Keratinocyte (primary cell): Measurements from ENCODE around the gene RNF151. TPM values are rescaled to one million over a fixed set of nuclear protein-coding genes. Genes with fewer than 3 reads are reported as not detected.
A peak's percentile ranks its signal among the peaks of the same experiment; 100 is the strongest.

Experiments used
- DNase-seq: peaks from one replicate; pipeline ENCODE4 v3.0.0-alpha.2; 2011; ENCODE audit warnings: low read depth, missing footprints, low spot score
- FAIRE-seq: peaks from 2 replicates; lab custom pipeline; 2011; peaks lifted over from hg19 to GRCh38; lab: Jason Lieb, UNC
- H2AFZ ChIP-seq: 2 replicates; pipeline ENCODE4 v1.6.0; 2012; ENCODE audit warnings: low read length, control low read depth, inconsistent platforms; ENCODE audit not compliant: control insufficient read depth
- H3K27ac ChIP-seq: 2 replicates; pipeline ENCODE4 v1.5.1; 2011; ENCODE audit warnings: low read length; ENCODE audit not compliant: control insufficient read depth, insufficient read depth
- H3K27me3 ChIP-seq: 3 replicates; pipeline ENCODE4 v1.6.0; 2011; ENCODE audit warnings: low read length; ENCODE audit not compliant: control insufficient read depth, insufficient read depth; ENCODE audit errors: extremely low read depth
- H3K36me3 ChIP-seq, 2 experiments: 2 replicates in 1 of 2; 3 replicates in 1 of 2; pipeline ENCODE4 v1.5.1; 2011; ENCODE audit warnings: low read length in 2 of 2, mild to moderate bottlenecking in 1 of 2; ENCODE audit not compliant: control insufficient read depth in 2 of 2, insufficient read depth in 2 of 2; ENCODE audit errors: extremely low read depth in 1 of 2
- H3K4me1 ChIP-seq: 3 replicates; pipeline ENCODE4 v1.5.1; 2011; ENCODE audit warnings: low read length; ENCODE audit not compliant: control insufficient read depth, insufficient read depth; ENCODE audit errors: extremely low read depth
- H3K4me2 ChIP-seq: 3 replicates; pipeline ENCODE4 v1.6.0; 2011; ENCODE audit warnings: low read depth, low read length; ENCODE audit not compliant: control insufficient read depth, insufficient read depth; ENCODE audit errors: extremely low read depth
- H3K4me3 ChIP-seq, 3 experiments: fragments of 200-600 bp in 1 of 3; sonication (generic) in 1 of 3; 2 replicates in 2 of 3; 3 replicates in 1 of 3; pipeline ENCODE4 v1.5.1; 2011 to 2016; ENCODE audit warnings: low read length in 3 of 3, mild to moderate bottlenecking in 3 of 3, control low read depth in 2 of 3, inconsistent platforms in 1 of 3, low read depth in 1 of 3, mixed read lengths in 1 of 3, mixed run types in 1 of 3, moderate library complexity in 1 of 3; ENCODE audit not compliant: control insufficient read depth in 2 of 3, insufficient read depth in 2 of 3; ENCODE audit errors: extremely low read depth in 1 of 3
- H3K79me2 ChIP-seq: 2 replicates; pipeline ENCODE4 v1.6.0; 2012; ENCODE audit warnings: low read length; ENCODE audit not compliant: control insufficient read depth, insufficient read depth
- H3K9ac ChIP-seq: 3 replicates; pipeline ENCODE4 v1.6.0; 2011; ENCODE audit warnings: low read length; ENCODE audit not compliant: control insufficient read depth, insufficient read depth; ENCODE audit errors: extremely low read depth
- H3K9me1 ChIP-seq: 3 replicates; pipeline ENCODE4 v1.6.0; 2011; ENCODE audit warnings: low read length; ENCODE audit not compliant: control insufficient read depth, insufficient read depth; ENCODE audit errors: extremely low read depth
- H3K9me3 ChIP-seq: 2 replicates; pipeline ENCODE4 v1.5.1; 2012; ENCODE audit warnings: low read depth, low read length; ENCODE audit not compliant: control insufficient read depth
- H4K20me1 ChIP-seq: 3 replicates; pipeline ENCODE4 v1.6.0; 2011; ENCODE audit warnings: low read length; ENCODE audit not compliant: control insufficient read depth, insufficient read depth; ENCODE audit errors: extremely low read depth
- EZH2 ChIP-seq: IDR thresholded peaks from one replicate; pipeline ENCODE4 v1.6.1; 2012; ENCODE audit warnings: inconsistent platforms, mild to moderate bottlenecking, low read length, moderate library complexity
- dilution Hi-C: fragments of 300-500 bp; cut with MboI; formaldehyde crosslinking; loops from one replicate; pipeline ENCODE4 v1.7.0; 2020; ENCODE audit warnings: low sequenced_read_pairs; ENCODE audit not compliant: extremely low pct_ligation_motif_present
- polyA plus RNA-seq, 5 experiments: library from polyadenylated mRNA; depleted of rRNA in 3 of 5; stranded (reverse) in 3 of 5; stranded (forward) in 1 of 5; unstranded in 1 of 5; fragments of >200 nt; gene quantifications; 1 replicate in 1 of 5; 2 replicates in 3 of 5; 3 replicates in 1 of 5; pipeline versions ENCODE4 v1.2.1 to v1.2.3, GENCODE V29; 2011 to 2012; ENCODE audit warnings: missing spikeins in 2 of 5, low read depth in 1 of 5, low replicate concordance in 1 of 5
- TF ChIP-seq, protein P1 (sequence below), 3 experiments: IDR thresholded peaks in 1 of 3; conservative IDR thresholded peaks in 1 of 3; optimal IDR thresholded peaks in 1 of 3; 2 replicates in 2 of 3; 3 replicates in 1 of 3; pipeline versions ENCODE3 to v1.5.1; 2011; ENCODE audit warnings: low read length in 3 of 3, mild to moderate bottlenecking in 3 of 3, moderate library complexity in 2 of 3, control low read depth in 1 of 3, inconsistent platforms in 1 of 3; ENCODE audit not compliant: insufficient read depth in 2 of 3; ENCODE audit errors: extremely low read depth in 1 of 3

Gene RNF151
- polyA plus RNA-seq, 1 donor (not counting 4 experiments of a cell fraction or from before 2014, with no cell fraction given) = not detected

DNA sequence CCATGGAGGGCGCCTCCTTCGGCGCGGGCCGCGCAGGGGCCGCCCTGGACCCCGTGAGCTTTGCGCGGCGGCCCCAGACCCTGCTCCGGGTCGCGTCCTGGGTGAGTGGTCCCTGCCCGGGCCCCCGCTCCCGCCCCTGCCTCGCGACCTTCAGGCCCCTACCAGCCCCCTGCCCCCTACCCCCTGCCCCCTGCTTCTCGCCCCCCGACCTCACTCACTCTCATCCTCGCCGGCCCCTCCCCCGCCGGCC is 23.4 kb downstream of the RNF151 start:
- Histone ChIP-seq H3K9me3 (no peaks in the 10 kb centered on the region), H3K4me2 (no peak overlapping the region), H3K9ac (no peak overlapping the region), H3K36me3 (peaks cover 7 to 14% of the 10 kb centered on the region in 2 experiments), H2AFZ (no peak overlapping the region), H3K27ac (no peak overlapping the region), H3K4me3 (peak overlapping the region in 1 of 3 experiments; percentile 53), H3K4me1 (peaks cover 33% of the 10 kb centered on the region), H3K79me2 (no peaks in the 10 kb centered on the region), H4K20me1 (no peaks in the 10 kb centered on the region), H3K27me3 (peaks cover 30% of the 10 kb centered on the region), H3K9me1 (peaks cover under 1% of the 10 kb centered on the region)
- DNase-seq = no peak
- FAIRE-seq = no peak
- dilution Hi-C loops = no loop called here
- TF ChIP-seq, protein P1, sequence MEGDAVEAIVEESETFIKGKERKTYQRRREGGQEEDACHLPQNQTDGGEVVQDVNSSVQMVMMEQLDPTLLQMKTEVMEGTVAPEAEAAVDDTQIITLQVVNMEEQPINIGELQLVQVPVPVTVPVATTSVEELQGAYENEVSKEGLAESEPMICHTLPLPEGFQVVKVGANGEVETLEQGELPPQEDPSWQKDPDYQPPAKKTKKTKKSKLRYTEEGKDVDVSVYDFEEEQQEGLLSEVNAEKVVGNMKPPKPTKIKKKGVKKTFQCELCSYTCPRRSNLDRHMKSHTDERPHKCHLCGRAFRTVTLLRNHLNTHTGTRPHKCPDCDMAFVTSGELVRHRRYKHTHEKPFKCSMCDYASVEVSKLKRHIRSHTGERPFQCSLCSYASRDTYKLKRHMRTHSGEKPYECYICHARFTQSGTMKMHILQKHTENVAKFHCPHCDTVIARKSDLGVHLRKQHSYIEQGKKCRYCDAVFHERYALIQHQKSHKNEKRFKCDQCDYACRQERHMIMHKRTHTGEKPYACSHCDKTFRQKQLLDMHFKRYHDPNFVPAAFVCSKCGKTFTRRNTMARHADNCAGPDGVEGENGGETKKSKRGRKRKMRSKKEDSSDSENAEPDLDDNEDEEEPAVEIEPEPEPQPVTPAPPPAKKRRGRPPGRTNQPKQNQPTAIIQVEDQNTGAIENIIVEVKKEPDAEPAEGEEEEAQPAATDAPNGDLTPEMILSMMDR (optimal IDR thresholded peaks at IDR 0.05 in 1 of 3, IDR thresholded peaks at IDR 0.05 in 1 of 3, conservative IDR thresholded peaks at IDR 0.05 in 1 of 3; ENCODE audit: extremely low read depth in 1 of 3, insufficient read depth in 2 of 3, low read length in 3 of 3) = no peak
- TF ChIP-seq EZH2 = no peak

DNA sequence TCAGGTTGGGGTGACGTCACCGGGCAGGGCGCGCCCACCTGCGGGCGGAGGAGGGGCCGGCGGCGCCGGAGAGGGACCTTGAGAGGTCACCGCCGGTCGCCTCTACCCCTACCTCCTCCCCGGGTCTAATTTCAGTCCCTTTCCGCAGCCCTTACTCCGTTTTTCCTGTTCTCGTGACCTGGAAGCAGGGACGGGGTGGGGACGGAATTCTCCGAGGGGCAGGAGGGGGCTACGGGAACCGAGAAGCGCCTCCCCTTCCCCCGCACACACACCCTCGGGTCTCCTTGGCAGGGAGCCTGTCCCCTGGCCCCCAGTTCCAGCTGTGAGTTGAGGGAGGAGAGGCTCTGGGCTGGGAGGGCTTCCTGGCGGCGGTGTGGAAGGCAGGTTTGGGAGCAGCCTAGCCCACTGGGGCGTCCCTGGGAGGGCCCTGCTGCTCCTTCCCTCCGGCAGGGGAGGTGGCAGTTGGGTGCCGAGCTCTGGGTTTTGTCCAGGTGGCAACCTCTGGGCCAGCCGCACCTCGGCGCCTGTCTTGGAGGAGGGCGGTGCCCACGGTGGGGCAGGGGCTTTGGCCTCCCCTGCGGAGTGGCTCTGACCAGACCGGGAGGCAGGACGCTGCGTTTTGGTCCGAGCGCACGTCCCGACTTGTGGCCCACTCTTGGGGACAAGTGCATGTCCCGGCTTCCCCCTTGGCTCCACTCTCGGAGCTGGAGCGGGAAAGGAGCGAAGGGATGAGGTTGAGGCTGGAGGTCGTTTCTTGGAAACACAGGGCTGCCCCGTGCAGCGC is 23.9 kb downstream of the RNF151 start:
- no peak for FAIRE-seq
- Histone ChIP-seq H3K27me3 (peaks cover 30% of the 10 kb centered on the region), H3K9me3 (no peaks in the 10 kb centered on the region), H3K27ac (no peak overlapping the region), H2AFZ (no peak overlapping the region), H4K20me1 (no peaks in the 10 kb centered on the region), H3K4me3 (peak overlapping the region in 2 of 3 experiments; percentile 20 to 53), H3K9ac (peak overlapping the region; percentile 28), H3K4me2 (peak overlapping the region; percentile 66), H3K79me2 (no peaks in the 10 kb centered on the region), H3K4me1 (peaks cover 28% of the 10 kb centered on the region), H3K36me3 (peaks cover 7 to 11% of the 10 kb centered on the region in 2 experiments), H3K9me1 (no peaks in the 10 kb centered on the region)
- peak; percentile 93 for TF ChIP-seq EZH2
- TF ChIP-seq, protein P1 (optimal IDR thresholded peaks at IDR 0.05 in 1 of 3, IDR thresholded peaks at IDR 0.05 in 1 of 3, conservative IDR thresholded peaks at IDR 0.05 in 1 of 3; ENCODE audit: extremely low read depth in 1 of 3, insufficient read depth in 2 of 3, low read length in 3 of 3) = no peak
- dilution Hi-C loops = no loop called here
- no peak for DNase-seq
